Lung (tissue), 12 donors: ENCODE data around the gene EEA1. TPM values are rescaled to one million over a fixed set of nuclear protein-coding genes. Genes with fewer than 3 reads are reported as not detected.

Experiments used
- ATAC-seq: fragments of 200-7000 bp; cut with Tn5 transposase; one replicate; pipeline ENCODE4 v1.9.1; 2020; ENCODE audit warnings: moderate number of reproducible peaks; ENCODE audit not compliant: insufficient read depth, low FRiP score
- DNase-seq, 3 donors: peaks; one replicate each; pipeline ENCODE4 v3.0.0-alpha.2; 2013 to 2017
- H3K27ac ChIP-seq, 2 donors: one replicate each; pipeline ENCODE4 v1.5.1; 2013; ENCODE audit warnings: mild to moderate bottlenecking in 2 of 2, moderate library complexity in 2 of 2, control low read depth in 1 of 2, inconsistent platforms in 1 of 2, low read depth in 1 of 2, low read length in 1 of 2
- H3K27me3 ChIP-seq, 3 donors: one replicate each; pipeline ENCODE4 v1.5.1; 2013; ENCODE audit warnings: low read length in 2 of 3; ENCODE audit not compliant: control insufficient read depth in 3 of 3, insufficient read depth in 3 of 3
- H3K36me3 ChIP-seq, 4 donors: one replicate each; pipeline ENCODE4 v1.5.1; 2013; ENCODE audit warnings: low read length in 4 of 4, mild to moderate bottlenecking in 1 of 4, moderate library complexity in 1 of 4; ENCODE audit not compliant: control insufficient read depth in 4 of 4, insufficient read depth in 4 of 4
- H3K4me1 ChIP-seq, 5 donors: one replicate each; pipeline ENCODE4 v1.5.1; 2013; ENCODE audit warnings: low read length in 5 of 5, mild to moderate bottlenecking in 2 of 5, moderate library complexity in 1 of 5; ENCODE audit not compliant: control insufficient read depth in 5 of 5, insufficient read depth in 5 of 5
- H3K4me3 ChIP-seq: one replicate; pipeline ENCODE4 v1.5.1; 2013; ENCODE audit warnings: mild to moderate bottlenecking, control low read depth, moderate library complexity
- H3K9ac ChIP-seq, 2 donors: one replicate each; pipeline ENCODE4 v1.5.1; 2013; ENCODE audit warnings: low read length in 2 of 2, control low read depth in 1 of 2; ENCODE audit not compliant: insufficient read depth in 1 of 2
- H3K9me3 ChIP-seq, 4 donors: one replicate each; pipeline ENCODE4 v1.5.1; 2013; ENCODE audit warnings: low read length in 3 of 4, mild to moderate bottlenecking in 1 of 4, moderate library complexity in 1 of 4; ENCODE audit not compliant: control insufficient read depth in 4 of 4, insufficient read depth in 3 of 4
- CTCF ChIP-seq: IDR thresholded peaks from 2 replicates; pipeline ENCODE4 v1.5.1; 2012; ENCODE audit warnings: mild to moderate bottlenecking; ENCODE audit errors: control extremely low read depth, extremely low read depth
- WGBS, 2 donors: extraction: QIAGEN DNeasy Blood & Tissue Kit; methylation state at CpG; one replicate each; pipeline ENCODE4 v1.1.7; 2013; 5-methylcytosine and 5-hydroxymethylcytosine counted together
- polyA plus RNA-seq, 2 donors: library from polyadenylated mRNA; stranded (reverse); fragments of 200-250 nt; gene quantifications; one replicate each; pipeline ENCODE4 v1.2.1, GENCODE V29; 2013
- total RNA-seq, 2 donors: library from RNA; depleted of rRNA in 1 of 2; stranded (reverse); fragments of >200 nt in 1 of 2; gene quantifications; one replicate each; pipeline ENCODE4 v1.2.1, GENCODE V29; 2014 to 2021
- donor health status: control.
- donor health status: control.
- donor health status: Bipolar disorder and iron deficiency.
- donor health status: healthy.
- donor health status: DM: yes; HTN: yes; CAD: no.

The EEA1 gene
- total and polyA plus RNA-seq, 4 donors: 3.7 to 37.0 (median 15.8) TPM

GRCh38 chr12:92821142-92821541 is 108.0 kb downstream of the EEA1 start:
- ATAC-seq (no peak), DNase-seq (no peak)
- Histone ChIP-seq H3K27ac (no peak overlapping the region), H3K9me3 (no peaks in the 10 kb centered on the region), H3K36me3 (peaks cover 7 to 21% (median 13%) of the 10 kb centered on the region in 4 donors), H3K4me1 (no peaks in the 10 kb centered on the region), H3K9ac (no peak overlapping the region), H3K4me3 (no peak overlapping the region), H3K27me3 (no peaks in the 10 kb centered on the region)
- TF ChIP-seq CTCF: no peak
- 74% methylated on average over 3 of the region's 3 CpGs for WGBS, 2 donors

- Histone ChIP-seq H3K9ac (no peak overlapping the region), H3K36me3 (peaks cover 4 to 15% (median 13%) of the 10 kb centered on the region in 4 donors), H3K27me3 (no peaks in the 10 kb centered on the region), H3K4me3 (no peak overlapping the region), H3K4me1 (no peaks in the 10 kb centered on the region), H3K27ac (no peak overlapping the region), H3K9me3 (no peaks in the 10 kb centered on the region)
- 96 to 97% methylated on average over 2 of the region's 2 CpGs for WGBS, 2 donors
- no peak for TF ChIP-seq CTCF
- ATAC-seq (no peak), DNase-seq (no peak)
Observed at GRCh38 chr12:92814584-92814983, 114.5 kb downstream of the EEA1 start.

GRCh38 chr12:92810370-92810769 is 118.7 kb downstream of the EEA1 start:
- DNase-seq: no peak
- ATAC-seq: no peak
- Histone ChIP-seq H3K4me1 (no peaks in the 10 kb centered on the region), H3K9ac (no peak overlapping the region), H3K4me3 (no peak overlapping the region), H3K27ac (no peak overlapping the region), H3K9me3 (no peaks in the 10 kb centered on the region), H3K36me3 (peaks cover 4 to 11% (median 8%) of the 10 kb centered on the region in 4 donors), H3K27me3 (no peaks in the 10 kb centered on the region)
- 95 to 96% methylated on average over 4 of the region's 4 CpGs for WGBS, 2 donors
- TF ChIP-seq CTCF: no peak

GRCh38 chr12:92803903-92804302 is 125.2 kb downstream of the EEA1 start:
- TF ChIP-seq CTCF: no peak
- ATAC-seq (no peak), DNase-seq (no peak)
- WGBS, 2 donors: 95 to 98% methylated on average over 1 of the region's 1 CpG
- Histone ChIP-seq H3K4me1 (peaks cover 0 to 4% (median 0%) of the 10 kb centered on the region in 5 donors), H3K36me3 (peaks cover 0 to 15% (median 11%) of the 10 kb centered on the region in 4 donors), H3K27ac (no peak overlapping the region), H3K27me3 (no peaks in the 10 kb centered on the region), H3K9me3 (no peaks in the 10 kb centered on the region), H3K9ac (no peak overlapping the region), H3K4me3 (no peak overlapping the region)
